ENCODE measurements around the gene CDYL2. TPM values are rescaled to one million over a fixed set of nuclear protein-coding genes. Genes with fewer than 3 reads are reported as not detected.

CDYL2 gene
- total RNA-seq, 1 donor from 2014 or later, result 34.3 TPM

Other genes with a start within 250 kb of the CDYL2 start
- 45.6 TPM for gene CMC2, start 202.3 kb upstream of the CDYL2 start, total RNA-seq
- 6.2 TPM for gene CENPN, start 202.6 kb upstream of the CDYL2 start, total RNA-seq
- 42.9 TPM for gene ATMIN, start 231.2 kb upstream of the CDYL2 start, total RNA-seq